H1 (cell line): ENCODE data around the gene HDLBP. TPM values are rescaled to one million over a fixed set of nuclear protein-coding genes. Genes with fewer than 3 reads are reported as not detected.

ENCODE experiments used
- ATF3 ChIP-seq: IDR thresholded peaks from 2 replicates; pipeline ENCODE4 v1.6.1; 2011; ENCODE audit warnings: low read depth, mild to moderate bottlenecking, low read length; ENCODE audit not compliant: insufficient read depth
- BACH1 ChIP-seq: IDR thresholded peaks from 2 replicates; pipeline ENCODE4 v1.6.1; 2012; ENCODE audit warnings: low read length, improper control_type of control experiment
- BCL11A ChIP-seq, 2 experiments: IDR thresholded peaks; one replicate each; pipeline ENCODE4 v1.6.1; 2011; ENCODE audit warnings: low read depth in 2 of 2, low read length in 2 of 2, mild to moderate bottlenecking in 2 of 2
- KDM4A ChIP-seq: IDR thresholded peaks from one replicate; pipeline ENCODE4 v1.7.1; 2012; ENCODE audit warnings: low read depth, mild to moderate bottlenecking, moderate library complexity, low read length, inconsistent platforms; ENCODE audit not compliant: severe bottlenecking
- RBBP5 ChIP-seq: IDR thresholded peaks from 2 replicates; pipeline ENCODE4 v1.7.1; 2012; ENCODE audit warnings: low read depth, mild to moderate bottlenecking, inconsistent platforms, low read length, moderate library complexity, borderline replicate concordance
- RNF2 ChIP-seq: fragments of 200-900, 300-1000 bp; sonication (generic); IDR thresholded peaks from 2 replicates; pipeline ENCODE4 v1.7.1; 2016; ENCODE audit warnings: borderline replicate concordance, low read depth, mild to moderate bottlenecking, antibody characterized with exemption, low read length; ENCODE audit not compliant: poor library complexity, severe bottlenecking; ENCODE audit errors: missing control alignments
- polyA plus RNA-seq, 7 experiments: library from polyadenylated mRNA; depleted of rRNA in 3 of 7; stranded (reverse) in 5 of 7; unstranded in 2 of 7; fragments of >200 nt in 5 of 7; fragments of 200-250 nt in 2 of 7; gene quantifications; 1 replicate in 5 of 7; 2 replicates in 1 of 7; 4 replicates in 1 of 7; pipeline versions ENCODE4 v1.2.1 to v1.2.3, GENCODE V29; 2011 to 2013; ENCODE audit warnings: missing spikeins in 2 of 7, mixed read lengths in 2 of 7
- total RNA-seq: library from RNA; stranded (reverse); fragmentation: NEBNext Ultra II Directional; extraction: Animal tissue kit (Norgen Biotek cat#: 25700); gene quantifications from 2 replicates; pipeline ENCODE4 v1.2.1, GENCODE V29; 2021

Gene HDLBP
- total and polyA plus RNA-seq, 2 of the 8 experiments (the other 6 are each of a cell fraction or from before 2014, with no cell fraction given), result 185 to 360 TPM

DNA sequence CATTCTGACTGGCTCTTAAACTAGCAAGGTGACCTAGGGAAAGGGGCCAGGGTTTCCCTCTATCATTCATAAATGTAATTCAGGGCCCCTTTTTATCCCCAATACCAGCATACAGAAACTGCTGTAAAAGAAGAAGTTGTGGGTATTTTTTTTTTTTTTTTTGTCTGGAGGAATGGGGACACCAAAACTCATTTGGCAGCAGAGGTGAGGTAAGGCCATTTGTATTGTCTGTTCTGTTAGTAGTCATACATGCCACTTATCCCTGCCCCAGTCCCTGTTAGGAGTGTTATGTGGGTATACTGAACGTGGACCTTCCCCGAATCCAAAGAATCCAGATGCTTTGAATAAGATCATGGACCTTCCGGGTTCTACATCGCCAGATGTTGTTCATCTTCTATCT lies 1.9 kb upstream of the HDLBP start (continued):
- TF ChIP-seq BACH1 (no peak), KDM4A (no peak), RBBP5 (no peak), BCL11A (IDR thresholded peaks at IDR 0.05; ENCODE audit: low read depth in 2 of 2, low read length in 2 of 2) (no peak), RNF2 (no peak), ATF3 (no peak)
